ENCODE results near the gene SCAMP2.

DNA sequence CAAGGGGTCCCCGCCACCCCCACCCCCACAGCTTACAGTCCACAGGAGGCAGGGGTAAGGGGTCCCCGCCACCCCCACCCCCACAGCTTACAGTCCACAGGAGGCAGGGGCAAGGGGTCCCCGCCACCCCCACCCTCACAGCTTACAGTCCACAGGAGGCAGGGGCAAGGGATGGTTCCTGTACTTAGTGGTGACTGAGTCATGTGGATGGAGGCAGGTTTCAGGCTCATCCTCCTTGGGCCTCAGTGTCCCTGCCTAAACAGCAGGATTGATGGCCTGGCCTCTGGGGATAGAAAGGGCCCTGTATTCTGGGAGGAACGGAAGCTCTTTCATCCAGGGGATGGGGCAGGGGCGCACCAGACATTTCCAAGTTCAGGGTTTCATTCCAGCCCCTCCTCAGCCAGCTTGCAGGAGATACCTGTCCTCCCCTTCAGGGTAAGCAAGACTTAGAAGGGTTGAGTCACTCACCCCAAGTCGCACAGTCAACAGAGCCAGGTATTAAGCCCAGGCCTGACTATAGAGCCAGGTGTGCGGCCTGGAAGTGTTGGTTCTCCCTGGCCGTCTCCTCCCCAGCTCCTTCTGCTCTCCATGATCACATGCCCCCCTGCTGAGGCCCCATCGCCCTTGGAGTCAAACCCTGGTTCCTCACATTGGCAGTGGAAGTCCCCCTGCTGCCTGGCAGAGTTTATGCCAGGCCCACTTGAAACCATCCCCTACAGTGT, 78.8 kb downstream of the SCAMP2 start:
- TF ChIP-seq JUND (IDR thresholded peaks at IDR 0.05) (no peak), YY1 (IDR thresholded peaks at IDR 0.05) (no peak)
- TF ChIP-seq, protein P1, sequence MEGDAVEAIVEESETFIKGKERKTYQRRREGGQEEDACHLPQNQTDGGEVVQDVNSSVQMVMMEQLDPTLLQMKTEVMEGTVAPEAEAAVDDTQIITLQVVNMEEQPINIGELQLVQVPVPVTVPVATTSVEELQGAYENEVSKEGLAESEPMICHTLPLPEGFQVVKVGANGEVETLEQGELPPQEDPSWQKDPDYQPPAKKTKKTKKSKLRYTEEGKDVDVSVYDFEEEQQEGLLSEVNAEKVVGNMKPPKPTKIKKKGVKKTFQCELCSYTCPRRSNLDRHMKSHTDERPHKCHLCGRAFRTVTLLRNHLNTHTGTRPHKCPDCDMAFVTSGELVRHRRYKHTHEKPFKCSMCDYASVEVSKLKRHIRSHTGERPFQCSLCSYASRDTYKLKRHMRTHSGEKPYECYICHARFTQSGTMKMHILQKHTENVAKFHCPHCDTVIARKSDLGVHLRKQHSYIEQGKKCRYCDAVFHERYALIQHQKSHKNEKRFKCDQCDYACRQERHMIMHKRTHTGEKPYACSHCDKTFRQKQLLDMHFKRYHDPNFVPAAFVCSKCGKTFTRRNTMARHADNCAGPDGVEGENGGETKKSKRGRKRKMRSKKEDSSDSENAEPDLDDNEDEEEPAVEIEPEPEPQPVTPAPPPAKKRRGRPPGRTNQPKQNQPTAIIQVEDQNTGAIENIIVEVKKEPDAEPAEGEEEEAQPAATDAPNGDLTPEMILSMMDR (IDR thresholded peaks at IDR 0.05; ENCODE audit: low read depth, low read length, missing input control), result no peak

All from liver (tissue), 3 donors.